Measurements from ENCODE around the gene CLIC3.

DNA sequence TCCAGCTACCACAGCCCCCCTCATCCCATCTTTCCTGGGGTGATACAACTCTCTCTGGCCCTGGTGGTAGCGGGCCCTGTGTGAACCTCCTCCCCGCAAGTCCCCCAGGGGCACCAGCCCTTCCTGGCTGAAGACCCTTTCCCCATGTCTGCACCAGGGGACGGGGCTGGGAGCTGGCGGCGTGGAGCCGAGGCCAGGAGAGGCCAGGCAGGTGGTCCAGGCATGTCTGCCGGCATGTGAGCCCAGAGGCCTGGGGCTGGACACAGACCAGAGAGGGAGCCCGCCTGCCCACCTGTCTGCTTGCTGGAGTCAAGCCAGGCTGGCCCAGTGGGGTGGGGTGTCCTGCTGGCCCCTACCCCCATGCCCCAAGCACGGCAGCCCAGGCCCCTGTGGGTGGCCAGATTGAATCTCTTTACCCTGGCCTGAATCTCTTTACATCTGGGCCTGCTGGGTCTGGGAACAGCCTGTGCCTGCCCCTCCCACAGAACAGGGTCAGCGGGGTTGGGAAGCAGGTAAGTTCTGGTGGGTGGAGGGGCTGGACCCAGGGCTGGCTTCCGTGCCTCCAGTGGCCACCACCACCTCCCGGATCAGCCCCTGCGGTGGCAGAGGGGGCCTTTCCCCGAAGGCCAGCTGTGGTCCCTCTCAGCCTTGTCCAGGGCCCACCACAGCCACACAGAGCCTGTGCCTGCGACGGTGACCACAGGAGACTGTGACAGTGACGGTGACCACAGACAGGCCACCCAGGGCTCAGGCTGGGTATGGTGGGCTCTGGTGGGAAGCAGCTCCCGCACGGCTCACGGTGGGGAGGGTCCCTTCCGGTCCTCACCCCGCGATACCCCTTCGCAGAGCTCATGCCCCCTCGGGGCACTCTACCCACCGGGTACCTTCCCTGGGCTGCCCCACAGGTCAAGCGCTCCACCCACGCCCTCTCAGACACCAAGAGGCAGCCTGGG, 37.2 kb downstream of the CLIC3 start:
- no peak for TF ChIP-seq POLR2A (IDR thresholded peaks at IDR 0.05)
- TF ChIP-seq, protein P1, sequence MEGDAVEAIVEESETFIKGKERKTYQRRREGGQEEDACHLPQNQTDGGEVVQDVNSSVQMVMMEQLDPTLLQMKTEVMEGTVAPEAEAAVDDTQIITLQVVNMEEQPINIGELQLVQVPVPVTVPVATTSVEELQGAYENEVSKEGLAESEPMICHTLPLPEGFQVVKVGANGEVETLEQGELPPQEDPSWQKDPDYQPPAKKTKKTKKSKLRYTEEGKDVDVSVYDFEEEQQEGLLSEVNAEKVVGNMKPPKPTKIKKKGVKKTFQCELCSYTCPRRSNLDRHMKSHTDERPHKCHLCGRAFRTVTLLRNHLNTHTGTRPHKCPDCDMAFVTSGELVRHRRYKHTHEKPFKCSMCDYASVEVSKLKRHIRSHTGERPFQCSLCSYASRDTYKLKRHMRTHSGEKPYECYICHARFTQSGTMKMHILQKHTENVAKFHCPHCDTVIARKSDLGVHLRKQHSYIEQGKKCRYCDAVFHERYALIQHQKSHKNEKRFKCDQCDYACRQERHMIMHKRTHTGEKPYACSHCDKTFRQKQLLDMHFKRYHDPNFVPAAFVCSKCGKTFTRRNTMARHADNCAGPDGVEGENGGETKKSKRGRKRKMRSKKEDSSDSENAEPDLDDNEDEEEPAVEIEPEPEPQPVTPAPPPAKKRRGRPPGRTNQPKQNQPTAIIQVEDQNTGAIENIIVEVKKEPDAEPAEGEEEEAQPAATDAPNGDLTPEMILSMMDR (IDR thresholded peaks at IDR 0.05), result no peak

Measured in Peyer's patch (tissue), 4 donors.